Putamen (tissue), 1 donor: Measurements from ENCODE around the gene ANKLE1.
"Not testable (repeated sequence)": the region's sequence is repeated elsewhere in the genome, so short reads cannot be mapped to it uniquely, and the experiment has no call there.

Experiments used
- DNase-seq: peaks from one replicate; pipeline ENCODE4 v3.0.0-alpha.2; 2016; ENCODE audit warnings: low spot score

Gene ANKLE1

GRCh38 chr19:17248011-17248776 lies 33.5 kb upstream of the ANKLE1 start:
- no peak for DNase-seq

GRCh38 chr19:17249887-17250548 lies 31.7 kb upstream of the ANKLE1 start:
- no peak for DNase-seq

GRCh38 chr19:17254636-17255035 lies 27.1 kb upstream of the ANKLE1 start:
- no peak for DNase-seq

GRCh38 chr19:17255150-17255621 lies 26.5 kb upstream of the ANKLE1 start:
- DNase-seq: no peak

GRCh38 chr19:17256130-17256529 lies 25.6 kb upstream of the ANKLE1 start:
- DNase-seq: no peak

GRCh38 chr19:17259118-17259780 lies 22.5 kb upstream of the ANKLE1 start:
- no peak for DNase-seq

- DNase-seq: no peak
Measured at GRCh38 chr19:17259934-17260333, 21.8 kb upstream of the ANKLE1 start.

- DNase-seq: no peak
Measured at GRCh38 chr19:17260842-17261325, 20.8 kb upstream of the ANKLE1 start.

- DNase-seq: no peak
Measured at GRCh38 chr19:17262557-17262956, 19.1 kb upstream of the ANKLE1 start.

GRCh38 chr19:17263712-17264640 lies 17.7 kb upstream of the ANKLE1 start:
- no peak for DNase-seq

- no peak for DNase-seq
Measured at GRCh38 chr19:17264641-17264979, 17.1 kb upstream of the ANKLE1 start, which contains the start of gene USHBP1. USHBP1 (minus strand) TSS chr19:17264745; CDS start chr19:17264299, 446 bp downstream.

GRCh38 chr19:17266026-17266425 lies 15.7 kb upstream of the ANKLE1 start:
- DNase-seq: no peak

GRCh38 chr19:17266589-17266974 lies 15.1 kb upstream of the ANKLE1 start:
- no peak for DNase-seq

- peak; percentile 99 for DNase-seq
Measured at GRCh38 chr19:17266975-17267788, 14.5 kb upstream of the ANKLE1 start, which contains the start of gene BABAM1. BABAM1 (plus strand) TSS chr19:17267443; CDS start chr19:17268807, 1,364 bp downstream.

GRCh38 chr19:17268754-17269153 lies 12.9 kb upstream of the ANKLE1 start:
- DNase-seq: no peak

GRCh38 chr19:17274892-17275291 lies 6.8 kb upstream of the ANKLE1 start:
- not testable (repeated sequence) for DNase-seq

- DNase-seq: no peak
Measured at GRCh38 chr19:17275441-17276175, 6.1 kb upstream of the ANKLE1 start.

GRCh38 chr19:17279436-17279835 lies 2.3 kb upstream of the ANKLE1 start:
- DNase-seq: no peak

- DNase-seq: no peak
Measured at GRCh38 chr19:17282488-17283125, 906 bp downstream of the ANKLE1 start.
